GM21529 (cell line): ENCODE data around the gene IQCH.

Experiments used
- ATAC-seq: cut with Tn5 transposase; IDR thresholded peaks from one replicate; pipeline ENCODE4 v1.9.1; 2021; ENCODE audit not compliant: unreplicated experiment

The IQCH gene

GRCh38 chr15:67386947-67387346, 132.4 kb downstream of the IQCH start:
- no peak for ATAC-seq

GRCh38 chr15:67389975-67390374, 135.4 kb downstream of the IQCH start:
- ATAC-seq = no peak

GRCh38 chr15:67394873-67395639, 140.5 kb downstream of the IQCH start:
- ATAC-seq = no peak

GRCh38 chr15:67396114-67396513, 141.5 kb downstream of the IQCH start:
- ATAC-seq = no peak

GRCh38 chr15:67397139-67397538, 142.6 kb downstream of the IQCH start:
- no peak for ATAC-seq

GRCh38 chr15:67399925-67400324, 145.3 kb downstream of the IQCH start:
- ATAC-seq = no peak

- no peak for ATAC-seq
Measured at GRCh38 chr15:67400890-67401289, 146.3 kb downstream of the IQCH start.

- no peak for ATAC-seq
Measured at GRCh38 chr15:67401336-67401735, 146.8 kb downstream of the IQCH start.

GRCh38 chr15:67403428-67404154, 149.0 kb downstream of the IQCH start:
- no peak for ATAC-seq

- ATAC-seq = no peak
Measured at GRCh38 chr15:67405208-67406191, 150.9 kb downstream of the IQCH start.

GRCh38 chr15:67406257-67406861, 151.8 kb downstream of the IQCH start:
- ATAC-seq = no peak

GRCh38 chr15:67407786-67408185, 153.2 kb downstream of the IQCH start:
- no peak for ATAC-seq

- ATAC-seq = no peak
Measured at GRCh38 chr15:67409175-67409574, 154.6 kb downstream of the IQCH start.

GRCh38 chr15:67411486-67411885, 156.9 kb downstream of the IQCH start:
- no peak for ATAC-seq

GRCh38 chr15:67413770-67414390, 159.3 kb downstream of the IQCH start:
- no peak for ATAC-seq

- no peak for ATAC-seq
Measured at GRCh38 chr15:67415181-67415580, 160.6 kb downstream of the IQCH start.

- no peak for ATAC-seq
Measured at GRCh38 chr15:67416891-67417290, 162.3 kb downstream of the IQCH start.

- no peak for ATAC-seq
Measured at GRCh38 chr15:67419705-67420104, 165.1 kb downstream of the IQCH start.

- no peak for ATAC-seq
Measured at GRCh38 chr15:67420137-67420536, 165.6 kb downstream of the IQCH start.

- ATAC-seq = no peak
Measured at GRCh38 chr15:67421105-67421504, 166.5 kb downstream of the IQCH start.
